ENCODE data around the gene PDE4B. TPM values are rescaled to one million over a fixed set of nuclear protein-coding genes. Genes with fewer than 3 reads are reported as not detected.

PDE4B gene
- total and polyA plus RNA-seq, 9 of the 15 experiments (the other 6 are each of a cell fraction or from before 2014, with no cell fraction given) = 0.09 TPM; not detected in 8

- TF ChIP-seq ZBTB40 (IDR thresholded peaks at IDR 0.05) (no peak), ZBTB40 (CRISPR knock-in tag; IDR thresholded peaks at IDR 0.05) (no peak), GABPA (tag; conservative IDR thresholded peaks at IDR 0.05; ENCODE audit: low read depth) (no peak), NR0B1 (IDR thresholded peaks at IDR 0.05; ENCODE audit: partially characterized antibody) (no peak), PATZ1 (CRISPR knock-in tag; IDR thresholded peaks at IDR 0.05; ENCODE audit: borderline replicate concordance) (no peak), ZNF408 (CRISPR knock-in tag; IDR thresholded peaks at IDR 0.05; ENCODE audit: low read depth) (no peak), ESRRA (IDR thresholded peaks at IDR 0.05; ENCODE audit: borderline replicate concordance, low read depth) (no peak), ETS1 (conservative IDR thresholded peaks at IDR 0.05; ENCODE audit: control insufficient read depth, low read depth, low read length) (no peak)
These were observed 154.3 kb downstream of the PDE4B start (continued) for GRCh38 chr1:65946960-65947359.
